ENCODE measurements around the gene FCN3. TPM values are rescaled to one million over a fixed set of nuclear protein-coding genes. Genes with fewer than 3 reads are reported as not detected.
A peak's percentile ranks its signal among the peaks of the same experiment; 100 is the strongest.

Gene FCN3
- total RNA-seq, 1 experiment from 2014 or later = not detected

DNA sequence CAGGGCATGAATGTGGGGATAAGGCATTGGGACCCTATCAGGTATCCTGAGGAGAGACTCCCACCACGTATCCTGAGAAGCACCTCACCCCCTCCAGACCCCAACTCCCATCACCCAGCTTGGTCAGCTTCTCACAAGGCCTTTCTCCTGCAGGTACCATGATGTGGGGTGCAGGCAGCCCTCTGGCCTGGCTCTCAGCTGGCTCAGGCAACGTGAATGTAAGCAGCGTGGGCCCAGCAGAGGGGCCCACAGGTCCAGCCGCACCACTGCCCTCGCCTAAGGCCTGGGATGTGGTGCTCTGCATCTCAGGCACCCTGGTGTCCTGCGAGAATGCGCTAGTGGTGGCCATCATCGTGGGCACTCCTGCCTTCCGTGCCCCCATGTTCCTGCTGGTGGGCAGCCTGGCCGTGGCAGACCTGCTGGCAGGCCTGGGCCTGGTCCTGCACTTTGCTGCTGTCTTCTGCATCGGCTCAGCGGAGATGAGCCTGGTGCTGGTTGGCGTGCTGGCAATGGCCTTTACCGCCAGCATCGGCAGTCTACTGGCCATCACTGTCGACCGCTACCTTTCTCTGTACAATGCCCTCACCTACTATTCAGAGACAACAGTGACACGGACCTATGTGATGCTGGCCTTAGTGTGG is 19.1 kb upstream of the FCN3 start:
- no peak for DNase-seq (ENCODE audit: unreplicated experiment)
- Mint-ChIP-seq H3K4me1 (ENCODE audit: insufficient read depth, unreplicated experiment) (peaks cover 18% of the 10 kb centered on the region), H3K4me3 (ENCODE audit: unreplicated experiment) (peak overlapping the region; percentile 72), H3K27ac (ENCODE audit: low read depth, unreplicated experiment) (no peak overlapping the region), H3K27me3 (ENCODE audit: insufficient read depth, unreplicated experiment) (no peaks in the 10 kb centered on the region), H3K36me3 (ENCODE audit: insufficient read depth, unreplicated experiment) (peaks cover 9% of the 10 kb centered on the region), H3K9me3 (ENCODE audit: unreplicated experiment) (no peaks in the 10 kb centered on the region)
- ChIA-PET POLR2A (no interaction called here), CTCF (interaction anchor here (0.9 to 7.2 kb wide), 7 partner anchors 9 to 214 kb away, joined by 3 to 220 read pairs (median 5); partner anchors contain the start of gene SYTL1)
- BruUV-seq (replicated peaks) = no TSS peak
- intact Hi-C loops (cut with micrococcal nuclease) = loop anchor here (2.0 kb wide), 1 partner anchor 213 kb away; no protein-coding TSS in a partner anchor
- TF ChIP-seq, protein P1, sequence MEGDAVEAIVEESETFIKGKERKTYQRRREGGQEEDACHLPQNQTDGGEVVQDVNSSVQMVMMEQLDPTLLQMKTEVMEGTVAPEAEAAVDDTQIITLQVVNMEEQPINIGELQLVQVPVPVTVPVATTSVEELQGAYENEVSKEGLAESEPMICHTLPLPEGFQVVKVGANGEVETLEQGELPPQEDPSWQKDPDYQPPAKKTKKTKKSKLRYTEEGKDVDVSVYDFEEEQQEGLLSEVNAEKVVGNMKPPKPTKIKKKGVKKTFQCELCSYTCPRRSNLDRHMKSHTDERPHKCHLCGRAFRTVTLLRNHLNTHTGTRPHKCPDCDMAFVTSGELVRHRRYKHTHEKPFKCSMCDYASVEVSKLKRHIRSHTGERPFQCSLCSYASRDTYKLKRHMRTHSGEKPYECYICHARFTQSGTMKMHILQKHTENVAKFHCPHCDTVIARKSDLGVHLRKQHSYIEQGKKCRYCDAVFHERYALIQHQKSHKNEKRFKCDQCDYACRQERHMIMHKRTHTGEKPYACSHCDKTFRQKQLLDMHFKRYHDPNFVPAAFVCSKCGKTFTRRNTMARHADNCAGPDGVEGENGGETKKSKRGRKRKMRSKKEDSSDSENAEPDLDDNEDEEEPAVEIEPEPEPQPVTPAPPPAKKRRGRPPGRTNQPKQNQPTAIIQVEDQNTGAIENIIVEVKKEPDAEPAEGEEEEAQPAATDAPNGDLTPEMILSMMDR (IDR thresholded peaks at IDR 0.05; ENCODE audit: unreplicated experiment) = no peak

DNA sequence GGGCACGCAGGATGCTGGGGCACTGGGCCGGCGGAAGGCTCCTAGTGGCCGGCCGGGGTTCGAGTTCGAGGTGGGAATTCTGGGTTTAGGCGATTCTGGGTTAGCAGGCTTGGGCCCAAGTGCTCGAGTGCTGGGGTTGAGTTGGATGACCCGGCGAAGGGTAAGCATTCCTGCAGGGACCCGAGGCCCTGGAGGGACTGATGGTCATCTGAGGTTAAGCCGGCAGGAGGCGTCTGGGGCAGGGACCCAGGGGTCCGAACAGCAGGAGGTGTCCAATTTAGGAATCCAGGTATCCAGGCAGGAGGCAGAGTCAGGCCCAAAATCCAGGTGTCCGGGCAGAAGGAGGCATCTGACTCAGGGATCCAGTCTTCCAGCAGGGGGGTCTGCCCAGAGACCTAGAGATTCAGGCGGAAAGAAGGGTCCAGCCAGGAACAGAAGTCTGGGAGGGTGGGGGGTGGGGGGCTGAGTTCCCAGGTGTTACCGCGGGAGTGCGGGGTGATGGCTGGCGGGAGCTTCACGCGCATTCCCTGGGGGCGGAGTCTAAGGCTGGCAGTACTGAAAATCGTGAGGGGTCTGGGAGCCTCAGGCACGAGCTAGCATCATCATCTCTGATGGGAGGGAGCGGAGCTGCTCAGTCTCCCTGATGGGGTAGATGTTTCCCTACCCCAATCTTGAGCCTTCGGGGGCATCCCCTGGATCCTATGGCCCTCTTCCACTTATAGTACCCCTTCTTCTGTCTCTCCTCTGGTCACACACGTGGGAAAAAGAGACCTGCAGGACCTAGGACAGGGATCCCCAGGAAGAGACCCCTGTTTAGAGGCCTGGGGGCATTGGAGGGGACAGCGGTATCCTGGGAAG is 18.4 kb upstream of the FCN3 start:
- no peaks in the 10 kb centered on the region for H3K9me3 Mint-ChIP-seq (ENCODE audit: unreplicated experiment)
- no peak for DNase-seq (ENCODE audit: unreplicated experiment)
- peaks cover 13% of the 10 kb centered on the region for H3K36me3 Mint-ChIP-seq (ENCODE audit: insufficient read depth, unreplicated experiment)
- no peaks in the 10 kb centered on the region for H3K27me3 Mint-ChIP-seq (ENCODE audit: insufficient read depth, unreplicated experiment)
- peak overlapping the region; percentile 72 for H3K4me3 Mint-ChIP-seq (ENCODE audit: unreplicated experiment)
- peak overlapping the region; percentile 53 for H3K27ac Mint-ChIP-seq (ENCODE audit: low read depth, unreplicated experiment)
- TF ChIP-seq, protein P1 (IDR thresholded peaks at IDR 0.05; ENCODE audit: unreplicated experiment) = peak; percentile 19
- intact Hi-C loops (cut with micrococcal nuclease) = loop anchor here (1.0 to 2.0 kb wide), 3 partner anchors 92 to 270 kb away; no protein-coding TSS in a partner anchor
- ChIA-PET POLR2A (no interaction called here), CTCF (interaction anchor here (0.9 to 7.2 kb wide), 4 partner anchors 10 to 214 kb away, joined by 3 to 220 read pairs (median 4); no protein-coding TSS in a partner anchor)
- H3K4me1 Mint-ChIP-seq (ENCODE audit: insufficient read depth, unreplicated experiment) = peaks cover 18% of the 10 kb centered on the region
- BruUV-seq (replicated peaks) = no TSS peak

DNA sequence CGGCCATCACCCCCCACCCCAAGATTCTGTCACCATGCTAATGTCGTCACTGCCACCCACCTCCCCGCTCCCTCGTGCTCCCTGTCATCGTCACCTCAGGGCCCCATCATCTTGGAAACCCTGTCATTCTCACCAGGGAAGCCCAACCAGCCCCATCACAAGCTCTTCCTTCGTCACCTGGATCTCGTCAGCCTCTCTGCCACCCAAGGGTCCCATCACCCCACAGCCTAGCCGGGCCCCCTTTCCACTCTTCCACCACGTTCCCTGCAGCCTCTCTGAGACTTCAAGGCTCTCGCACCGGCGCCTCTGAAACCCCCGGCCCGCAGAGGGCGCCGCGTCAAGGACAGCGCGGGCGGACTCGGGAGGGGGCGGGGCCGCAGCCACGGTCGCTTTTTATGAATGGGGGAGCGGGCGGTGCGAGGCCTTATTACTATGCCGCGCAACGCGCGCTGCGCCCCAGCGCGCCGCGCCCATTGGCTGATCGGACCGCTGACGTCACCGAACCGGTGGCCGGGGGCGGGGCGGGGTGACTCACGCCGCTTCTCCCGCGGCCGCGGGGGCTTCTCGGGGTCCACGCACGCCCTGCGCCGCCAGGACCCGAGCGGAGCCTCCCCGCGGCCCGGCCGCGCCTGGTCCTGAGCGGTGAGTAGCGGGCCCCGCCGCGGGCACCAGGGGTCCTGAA is 17.6 kb upstream of the FCN3 start, which contains the start of gene GPR3:
Gene GPR3 (plus strand): TSS at position 527 of the 682 bp plus-strand sequence. CDS start 1,177 bp downstream, outside the sequence.
- intact Hi-C loops (cut with micrococcal nuclease) = loop anchor here (1.0 to 2.0 kb wide), 3 partner anchors 91 to 271 kb away; no protein-coding TSS in a partner anchor
- H3K4me1 Mint-ChIP-seq (ENCODE audit: insufficient read depth, unreplicated experiment) = peaks cover 18% of the 10 kb centered on the region
- POLR2A ChIA-PET = interaction anchor here (0.6 to 1.4 kb wide), 4 partner anchors 11 to 50 kb away, joined by 3 to 6 read pairs (median 4); partner anchors contain the start of gene SYTL1
- H3K4me3 Mint-ChIP-seq (ENCODE audit: unreplicated experiment) = peak within 1 kb of the TSS; percentile 72
- CTCF ChIA-PET = interaction anchor here (0.6 to 12.0 kb wide), 10 partner anchors 10 to 305 kb away, joined by 3 to 225 read pairs (median 3); partner anchors contain the start of gene MAP3K6
- no TSS peak for BruUV-seq (replicated peaks)
- H3K27me3 Mint-ChIP-seq (ENCODE audit: insufficient read depth, unreplicated experiment) = no peaks in the 10 kb centered on the region
- peak within 1 kb of the TSS; percentile 53 for H3K27ac Mint-ChIP-seq (ENCODE audit: low read depth, unreplicated experiment)
- peaks cover 13% of the 10 kb centered on the region for H3K36me3 Mint-ChIP-seq (ENCODE audit: insufficient read depth, unreplicated experiment)
- peak; percentile 90 for DNase-seq (ENCODE audit: unreplicated experiment)
- no peaks in the 10 kb centered on the region for H3K9me3 Mint-ChIP-seq (ENCODE audit: unreplicated experiment)
- TF ChIP-seq, protein P1 (IDR thresholded peaks at IDR 0.05; ENCODE audit: unreplicated experiment) = peak; percentile 53
